ENCODE data around the gene TEKT5.

TEKT5 gene

DNA sequence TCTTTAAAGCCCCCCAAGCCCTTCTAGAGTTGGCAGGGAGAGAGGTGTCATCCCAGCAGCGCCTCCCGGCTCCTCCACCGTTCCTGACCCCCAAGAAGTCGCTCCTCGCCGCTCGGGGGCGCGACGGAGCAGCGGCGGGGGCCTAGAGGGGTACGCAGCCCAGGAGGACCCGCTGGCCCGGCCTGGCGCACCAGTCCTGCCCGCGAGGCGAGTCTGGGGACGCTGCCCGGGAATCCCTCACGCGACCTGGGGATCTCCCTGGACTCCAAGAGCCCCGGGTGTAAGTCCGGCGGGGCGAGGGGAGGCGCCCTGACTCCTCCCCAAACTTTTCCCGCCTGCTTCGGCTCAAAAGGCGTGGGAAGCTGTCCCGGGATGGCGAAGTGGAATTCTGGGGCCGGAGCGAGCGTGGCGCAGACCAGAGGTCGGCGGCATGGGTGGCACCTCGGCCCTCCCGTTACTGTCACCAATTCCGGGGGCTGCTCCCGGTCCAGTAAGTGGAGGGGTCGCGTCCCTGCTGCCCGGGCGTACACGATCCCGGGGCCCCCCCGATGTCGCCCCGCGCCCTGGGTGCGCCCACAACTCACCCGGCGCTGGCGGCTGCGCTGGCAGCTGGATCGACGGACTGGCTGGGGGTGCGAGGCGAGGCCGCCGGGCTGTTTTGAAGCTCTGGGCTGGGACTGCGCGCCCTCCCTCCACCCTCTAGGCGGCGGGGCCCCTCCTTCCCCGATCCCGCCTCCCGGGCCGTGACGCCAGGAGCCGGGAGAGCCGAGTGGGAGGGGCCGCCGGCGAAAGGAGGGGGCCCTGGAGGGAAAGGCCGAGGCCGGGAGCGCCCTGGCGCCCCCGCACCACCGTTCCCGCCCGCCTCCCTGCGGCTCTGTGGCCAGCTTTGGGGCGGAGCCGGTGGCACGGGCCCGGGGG is 114.5 kb downstream of the TEKT5 start, which contains the start of gene EMP2:
Gene EMP2 (minus strand): TSS at position 634 of the 918 bp plus-strand sequence. CDS start 32,981 bp downstream, outside the sequence.
- TF ChIP-seq MAX (IDR thresholded peaks at IDR 0.05): peak; percentile 65
- TF ChIP-seq RAD21 (IDR thresholded peaks at IDR 0.05; ENCODE audit: low read depth): peak; percentile 47; the same call in 1 of the 2 replicates
- TF ChIP-seq TAF1 (IDR thresholded peaks at IDR 0.05; ENCODE audit: low read depth): peak; percentile 36
- no peak for TF ChIP-seq CEBPB (IDR thresholded peaks at IDR 0.05)
- peak; percentile 96 for TF ChIP-seq ZBTB7A (IDR thresholded peaks at IDR 0.05; ENCODE audit: low read depth)
- no peak for TF ChIP-seq FOXM1 (IDR thresholded peaks at IDR 0.05; ENCODE audit: borderline replicate concordance, low read depth)
- peak; percentile 32; the same call in 1 of the 2 replicates for TF ChIP-seq TCF12 (IDR thresholded peaks at IDR 0.05; ENCODE audit: low read depth)
- TF ChIP-seq EP300 (IDR thresholded peaks at IDR 0.05; ENCODE audit: borderline replicate concordance): no peak
- no peak for TF ChIP-seq REST (IDR thresholded peaks at IDR 0.05; ENCODE audit: low read depth)
- TF ChIP-seq NFIC (IDR thresholded peaks at IDR 0.05): no peak
- peak; percentile 89 for TF ChIP-seq EGR1 (IDR thresholded peaks at IDR 0.05)
- no peak for TF ChIP-seq USF1 (IDR thresholded peaks at IDR 0.05)
- TF ChIP-seq CREB1 (IDR thresholded peaks at IDR 0.05; ENCODE audit: low read depth): 0 out of 2 replicates have a peak, but pooled peaks have one; percentile 22
- TF ChIP-seq TEAD4 (IDR thresholded peaks at IDR 0.05): no peak
- TF ChIP-seq YY1 (IDR thresholded peaks at IDR 0.05; ENCODE audit: low read depth): no peak

DNA sequence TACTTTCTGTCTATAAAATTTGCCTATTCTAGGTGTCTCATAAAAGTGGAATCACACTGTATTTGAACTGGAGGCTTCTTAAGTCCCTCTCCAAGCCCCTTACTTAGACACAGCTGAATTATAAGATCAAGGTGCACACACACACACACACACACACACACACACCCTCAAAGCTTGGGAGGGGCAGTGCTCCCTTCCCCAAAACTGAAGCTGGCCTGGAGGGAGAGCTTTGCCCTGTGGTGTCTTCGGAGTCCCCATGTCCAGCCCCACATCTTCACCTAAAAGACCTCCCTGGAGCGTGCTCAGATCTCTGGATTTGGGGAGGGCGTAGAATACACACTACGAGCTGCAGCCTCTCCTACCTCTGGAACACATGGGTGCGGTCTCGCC is 115.2 kb downstream of the TEKT5 start:
- no peak for TF ChIP-seq TAF1 (IDR thresholded peaks at IDR 0.05; ENCODE audit: low read depth)
- TF ChIP-seq FOXM1 (IDR thresholded peaks at IDR 0.05; ENCODE audit: borderline replicate concordance, low read depth): no peak
- no peak for TF ChIP-seq EGR1 (IDR thresholded peaks at IDR 0.05)
- TF ChIP-seq EP300 (IDR thresholded peaks at IDR 0.05; ENCODE audit: borderline replicate concordance): no peak
- TF ChIP-seq CREB1 (IDR thresholded peaks at IDR 0.05; ENCODE audit: low read depth): no peak
- TF ChIP-seq REST (IDR thresholded peaks at IDR 0.05; ENCODE audit: low read depth): no peak

DNA sequence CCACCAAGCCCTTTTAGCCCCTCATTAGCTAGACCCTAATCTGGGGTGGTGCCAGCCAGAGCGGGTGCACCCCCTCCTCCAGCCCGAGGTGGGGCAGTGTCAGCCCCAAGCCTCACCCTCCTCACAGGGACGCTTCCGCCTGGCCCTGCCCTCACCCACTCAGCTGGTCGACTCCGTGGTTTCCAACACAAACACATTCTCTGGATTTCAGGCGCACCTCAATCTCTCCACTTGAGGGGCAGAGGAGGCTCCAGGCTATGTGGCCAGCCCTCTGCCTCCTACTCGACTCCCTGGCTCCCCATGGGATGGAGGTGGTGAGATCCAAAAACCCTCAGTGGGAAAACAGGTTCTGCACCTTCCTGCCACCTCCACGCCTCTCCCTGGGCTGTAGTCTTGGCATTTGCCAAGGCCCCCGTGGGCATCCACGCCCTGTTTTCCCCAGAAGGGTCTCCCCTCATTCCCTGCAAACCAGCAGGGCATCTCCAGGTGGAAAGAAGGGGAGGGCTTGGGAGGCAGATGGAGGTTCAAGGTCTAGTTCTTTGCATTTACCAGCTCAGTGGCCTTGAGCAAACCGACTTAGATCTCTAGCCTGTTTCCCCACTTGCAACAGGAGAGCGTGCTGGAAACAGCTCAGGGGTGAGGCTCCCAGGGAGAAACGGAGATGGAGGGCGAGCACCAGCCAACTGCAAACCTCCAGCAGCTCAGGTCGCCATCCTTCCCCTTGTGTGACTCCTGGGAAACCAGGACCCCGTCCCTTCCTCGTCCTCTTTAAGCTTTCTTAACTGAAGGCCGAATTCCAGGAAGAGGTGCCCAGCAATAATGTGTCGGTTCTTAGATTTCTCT is 116.0 kb downstream of the TEKT5 start:
- peak; percentile 44; the same call in 1 of the 2 replicates for TF ChIP-seq NFIC (IDR thresholded peaks at IDR 0.05)
- no peak for TF ChIP-seq YY1 (IDR thresholded peaks at IDR 0.05; ENCODE audit: low read depth)
- peak; percentile 47; the same call in 1 of the 2 replicates for TF ChIP-seq TCF12 (IDR thresholded peaks at IDR 0.05; ENCODE audit: low read depth)
- no peak for TF ChIP-seq ZBTB7A (IDR thresholded peaks at IDR 0.05; ENCODE audit: low read depth)
- TF ChIP-seq MAX (IDR thresholded peaks at IDR 0.05): 0 out of 2 replicates have a peak, but pooled peaks have one; percentile 35
- 0 out of 2 replicates have a peak, but pooled peaks have one; percentile 14 for TF ChIP-seq EP300 (IDR thresholded peaks at IDR 0.05; ENCODE audit: borderline replicate concordance)

All from Ishikawa (cell line).